ENCODE measurements around the gene OR2B2. TPM values are rescaled to one million over a fixed set of nuclear protein-coding genes. Genes with fewer than 3 reads are reported as not detected.
"Not testable (repeated sequence)": the region's sequence is repeated elsewhere in the genome, so short reads cannot be mapped to it uniquely, and the experiment has no call there.

OR2B2 gene
- total and polyA plus RNA-seq, 7 donors = not detected

DNA sequence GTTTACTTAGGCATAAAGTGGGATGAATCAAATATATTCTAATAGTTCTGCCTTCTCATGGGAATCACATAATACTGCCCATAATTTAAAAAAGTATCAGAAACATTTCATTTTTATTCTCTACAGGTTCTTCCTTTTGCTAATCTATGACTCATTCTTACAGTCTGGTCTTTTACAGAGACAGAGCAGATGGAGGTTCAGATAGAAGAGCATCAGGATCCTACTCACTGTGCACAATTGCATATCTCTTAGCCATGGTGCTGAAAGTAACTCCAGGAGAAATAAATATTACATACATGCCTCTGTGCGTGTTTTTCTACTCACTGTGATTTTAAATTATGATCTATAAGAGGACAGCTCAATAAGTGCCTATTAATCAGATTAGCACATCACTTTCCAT lies 28.6 kb upstream of the OR2B2 start:
- ATAC-seq (no peak), DNase-seq (no peak)
- TF ChIP-seq, protein P1, sequence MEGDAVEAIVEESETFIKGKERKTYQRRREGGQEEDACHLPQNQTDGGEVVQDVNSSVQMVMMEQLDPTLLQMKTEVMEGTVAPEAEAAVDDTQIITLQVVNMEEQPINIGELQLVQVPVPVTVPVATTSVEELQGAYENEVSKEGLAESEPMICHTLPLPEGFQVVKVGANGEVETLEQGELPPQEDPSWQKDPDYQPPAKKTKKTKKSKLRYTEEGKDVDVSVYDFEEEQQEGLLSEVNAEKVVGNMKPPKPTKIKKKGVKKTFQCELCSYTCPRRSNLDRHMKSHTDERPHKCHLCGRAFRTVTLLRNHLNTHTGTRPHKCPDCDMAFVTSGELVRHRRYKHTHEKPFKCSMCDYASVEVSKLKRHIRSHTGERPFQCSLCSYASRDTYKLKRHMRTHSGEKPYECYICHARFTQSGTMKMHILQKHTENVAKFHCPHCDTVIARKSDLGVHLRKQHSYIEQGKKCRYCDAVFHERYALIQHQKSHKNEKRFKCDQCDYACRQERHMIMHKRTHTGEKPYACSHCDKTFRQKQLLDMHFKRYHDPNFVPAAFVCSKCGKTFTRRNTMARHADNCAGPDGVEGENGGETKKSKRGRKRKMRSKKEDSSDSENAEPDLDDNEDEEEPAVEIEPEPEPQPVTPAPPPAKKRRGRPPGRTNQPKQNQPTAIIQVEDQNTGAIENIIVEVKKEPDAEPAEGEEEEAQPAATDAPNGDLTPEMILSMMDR (IDR thresholded peaks at IDR 0.05) = no peak
- no peak overlapping the region for H3K27ac ChIP-seq
- WGBS, 3 donors = 67 to 77% (median 75%) methylated on average over 1 of the region's 1 CpG
- H3K4me3 ChIP-seq = no peak overlapping the region
- H3K27me3 ChIP-seq (ENCODE audit: insufficient read depth in 3 of 3, low read length in 2 of 3) = no peaks in the 10 kb centered on the region
- H3K4me1 ChIP-seq = no peaks in the 10 kb centered on the region
- no peaks in the 10 kb centered on the region for H3K9me3 ChIP-seq
- intact Hi-C loops (cut with DNase I) = no loop called here
- no peaks in the 10 kb centered on the region for H3K36me3 ChIP-seq (ENCODE audit: insufficient read depth in 1 of 2, low read depth in 1 of 2)

DNA sequence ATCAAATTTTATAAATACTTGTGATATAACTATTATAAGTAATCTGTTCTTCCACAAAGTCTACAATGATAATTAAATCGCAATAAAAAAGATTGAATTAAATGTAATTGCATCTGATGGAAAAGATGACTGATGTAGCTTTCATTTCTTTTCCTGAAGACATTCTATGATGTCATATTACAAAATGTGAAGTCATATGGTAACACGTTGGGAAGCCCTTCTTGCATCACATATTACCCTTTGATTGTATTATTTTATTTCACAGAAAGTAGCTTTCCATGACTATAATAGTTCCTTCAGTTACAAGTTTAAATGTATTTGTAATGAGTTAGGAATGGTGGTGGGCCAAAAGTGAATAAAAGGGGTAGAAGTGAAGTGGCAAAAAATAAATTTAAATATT lies 19.0 kb upstream of the OR2B2 start:
- Histone ChIP-seq H3K27me3 (ENCODE audit: insufficient read depth in 3 of 3, low read length in 2 of 3) (no peaks in the 10 kb centered on the region), H3K27ac (no peak overlapping the region), H3K36me3 (ENCODE audit: insufficient read depth in 1 of 2, low read depth in 1 of 2) (no peaks in the 10 kb centered on the region), H3K4me3 (no peak overlapping the region), H3K9me3 (no peaks in the 10 kb centered on the region), H3K4me1 (no peaks in the 10 kb centered on the region)
- intact Hi-C loops (cut with DNase I) = no loop called here
- ATAC-seq (no peak), DNase-seq (no peak)
- WGBS, 3 donors = 79 to 82% (median 80%) methylated on average over 2 of the region's 2 CpGs
- TF ChIP-seq, protein P1 (IDR thresholded peaks at IDR 0.05) = no peak

DNA sequence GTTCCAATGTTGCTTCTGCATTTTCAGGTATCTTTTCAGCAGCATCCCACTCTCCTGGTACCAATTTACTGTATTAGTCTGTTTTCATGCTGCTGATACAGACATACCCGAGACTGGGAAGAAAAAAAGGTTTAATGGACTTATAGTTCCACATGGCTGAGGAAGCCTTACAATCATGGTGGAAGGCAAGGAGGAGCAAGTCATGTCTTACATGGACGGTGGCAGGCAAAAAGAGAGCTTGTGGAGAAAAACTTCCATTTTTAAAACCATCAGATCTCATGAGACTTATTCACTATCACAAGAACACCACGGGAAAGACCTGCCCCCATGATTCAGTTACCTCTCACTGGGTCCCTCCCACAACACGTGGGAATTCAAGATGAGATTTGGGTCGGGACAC lies 17.7 kb upstream of the OR2B2 start:
- H3K4me3 ChIP-seq; H3K9me3 ChIP-seq; H3K36me3 ChIP-seq (ENCODE audit: insufficient read depth in 1 of 2, low read depth in 1 of 2); ATAC-seq; H3K4me1 ChIP-seq; H3K27ac ChIP-seq; H3K27me3 ChIP-seq (ENCODE audit: insufficient read depth in 3 of 3, low read length in 2 of 3); DNase-seq; intact Hi-C loops (cut with DNase I): not testable (repeated sequence)
- WGBS, 3 donors = 69 to 76% (median 70%) methylated on average over 5 of the region's 5 CpGs

DNA sequence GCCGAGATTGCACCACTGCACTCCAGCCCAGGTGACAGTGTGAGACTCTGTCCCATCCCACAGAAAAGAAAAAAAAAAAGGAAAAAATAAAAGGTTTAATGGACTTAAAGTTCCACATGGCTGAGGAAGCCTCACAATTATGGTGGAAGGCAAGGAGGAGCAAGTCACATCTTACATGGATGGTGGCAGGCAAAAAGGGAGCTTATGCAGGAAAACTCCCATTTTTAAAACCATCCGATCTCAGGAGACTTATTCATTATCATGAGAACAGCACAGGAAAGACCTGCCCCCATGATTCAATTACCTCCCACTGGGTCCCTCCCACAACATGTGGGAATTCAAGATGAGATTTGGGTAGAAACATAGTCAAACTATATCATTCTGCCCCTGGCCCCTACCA lies 15.8 kb upstream of the OR2B2 start:
- DNase-seq; H3K27ac ChIP-seq; ATAC-seq; H3K9me3 ChIP-seq; H3K4me3 ChIP-seq; H3K27me3 ChIP-seq (ENCODE audit: insufficient read depth in 3 of 3, low read length in 2 of 3); H3K4me1 ChIP-seq; intact Hi-C loops (cut with DNase I); H3K36me3 ChIP-seq (ENCODE audit: insufficient read depth in 1 of 2, low read depth in 1 of 2): not testable (repeated sequence)
- WGBS, 3 donors = 85 to 91% (median 88%) methylated on average over 2 of the region's 2 CpGs

DNA sequence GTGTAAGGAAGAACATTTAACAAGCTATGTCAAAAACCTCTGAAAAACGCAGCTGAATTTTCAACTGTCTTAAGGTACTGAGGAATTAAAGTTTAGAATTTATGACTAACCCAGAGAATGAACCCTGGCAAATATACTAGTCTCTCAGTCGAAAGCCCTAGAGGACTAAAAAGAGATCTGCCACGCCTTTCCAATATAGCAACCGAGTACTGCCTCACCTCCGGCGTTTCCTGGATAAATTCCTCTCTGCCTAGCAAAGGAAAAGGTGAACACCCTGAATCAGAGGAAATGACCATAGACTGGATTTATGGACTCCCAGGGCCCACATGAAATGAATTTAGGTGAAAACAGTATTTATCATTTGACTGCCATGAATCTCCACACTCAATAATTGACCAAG lies 12.0 kb upstream of the OR2B2 start:
- Histone ChIP-seq H3K27me3 (ENCODE audit: insufficient read depth in 3 of 3, low read length in 2 of 3) (peaks cover 0 to 4% (median 0%) of the 10 kb centered on the region in 3 donors), H3K9me3 (no peaks in the 10 kb centered on the region), H3K27ac (no peak overlapping the region), H3K36me3 (ENCODE audit: insufficient read depth in 1 of 2, low read depth in 1 of 2) (no peaks in the 10 kb centered on the region), H3K4me1 (no peaks in the 10 kb centered on the region), H3K4me3 (no peak overlapping the region)
- DNase-seq = no peak
- TF ChIP-seq, protein P1 (IDR thresholded peaks at IDR 0.05) = no peak
- no peak for ATAC-seq
- 67 to 71% (median 68%) methylated on average over 6 of the region's 6 CpGs for WGBS, 3 donors
- intact Hi-C loops (cut with DNase I) = no loop called here

DNA sequence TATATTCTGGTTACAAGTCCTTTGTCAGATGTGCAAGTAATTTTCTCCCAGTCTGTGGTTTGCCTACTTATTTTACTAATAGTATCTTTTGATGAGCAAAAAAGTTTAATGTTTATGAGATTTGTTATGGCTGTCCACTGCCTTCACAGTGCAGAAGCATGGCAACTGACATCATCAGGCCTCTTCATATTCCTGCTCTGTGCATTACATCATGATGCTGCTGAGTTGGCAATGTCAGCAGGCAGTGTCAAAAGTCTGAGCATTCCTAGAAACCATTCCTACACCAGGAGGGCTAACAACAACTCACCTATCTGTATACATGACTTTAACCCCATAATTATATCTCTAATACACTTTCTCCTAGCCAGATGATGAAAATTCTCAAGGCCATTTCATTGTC lies 10.8 kb upstream of the OR2B2 start:
- no peaks in the 10 kb centered on the region for H3K36me3 ChIP-seq (ENCODE audit: insufficient read depth in 1 of 2, low read depth in 1 of 2)
- TF ChIP-seq, protein P1 (IDR thresholded peaks at IDR 0.05) = no peak
- H3K4me3 ChIP-seq = no peak overlapping the region
- no peak for DNase-seq
- peaks cover 0 to 4% (median 0%) of the 10 kb centered on the region in 3 donors for H3K27me3 ChIP-seq (ENCODE audit: insufficient read depth in 3 of 3, low read length in 2 of 3)
- intact Hi-C loops (cut with DNase I) = no loop called here
- H3K4me1 ChIP-seq = no peaks in the 10 kb centered on the region
- no peak for ATAC-seq
- H3K27ac ChIP-seq = no peak overlapping the region
- H3K9me3 ChIP-seq = no peaks in the 10 kb centered on the region

Measured in psoas muscle (tissue), 8 donors.